ENCODE data around the gene CDH4.

The CDH4 gene

DNA sequence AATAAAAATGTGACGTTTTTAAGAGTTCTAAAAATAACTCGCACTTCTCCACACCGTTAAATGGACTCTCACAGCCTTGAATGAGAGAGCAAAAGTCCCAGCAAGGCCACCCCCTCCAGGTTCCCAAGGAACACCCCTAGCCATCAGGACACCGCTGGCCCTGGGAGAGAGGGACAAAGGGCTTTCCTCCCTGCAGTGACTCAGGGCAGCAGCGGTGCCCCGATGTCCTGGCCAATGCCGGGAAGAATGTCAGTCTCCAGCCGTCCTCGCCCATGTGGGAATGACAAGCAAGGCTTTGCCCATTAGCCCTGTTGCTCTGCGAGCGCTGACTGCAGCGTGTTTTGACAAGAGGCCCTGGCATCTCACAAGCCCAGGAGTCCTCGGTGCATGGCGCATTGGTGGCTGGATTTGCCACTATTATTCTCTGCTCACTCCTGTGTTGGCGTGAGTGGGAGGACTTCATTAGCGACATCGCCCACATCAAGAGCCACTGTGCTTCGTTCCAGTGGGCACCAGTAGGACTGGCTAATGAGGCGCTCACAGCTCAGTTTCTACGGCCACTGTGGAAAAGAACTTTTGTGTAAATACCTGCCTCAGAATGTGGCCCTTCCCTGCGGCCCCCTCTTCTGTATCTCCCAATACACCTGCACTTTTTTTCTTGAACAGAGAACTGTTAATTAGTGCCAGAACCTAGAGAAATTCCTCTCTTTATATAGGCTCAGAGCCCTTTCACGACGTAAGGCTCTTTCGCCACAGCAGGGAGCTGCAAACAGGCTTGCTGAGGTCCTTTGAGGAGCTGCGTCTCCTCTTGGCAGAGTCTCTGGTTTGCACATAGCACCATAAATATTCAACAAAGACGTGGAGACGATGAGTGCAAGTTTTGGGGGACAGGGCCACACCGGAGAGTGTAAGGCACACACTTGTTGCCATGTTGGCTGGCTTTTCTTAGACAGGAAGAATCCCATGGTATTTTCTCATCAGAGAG, 477.0 kb downstream of the CDH4 start:
- Histone ChIP-seq H3K4me1 (ENCODE audit: control insufficient read depth, insufficient read depth, low read length) (no peaks in the 10 kb centered on the region), H3K4me3 (ENCODE audit: low read depth, low read length) (no peak overlapping the region), H3K36me3 (ENCODE audit: control insufficient read depth, insufficient read depth, low read length) (no peaks in the 10 kb centered on the region), H3K9me3 (ENCODE audit: control insufficient read depth, insufficient read depth, low read length) (peaks cover 3% of the 10 kb centered on the region), H3K9ac (ENCODE audit: low read depth, low read length) (no peak overlapping the region), H3K27me3 (ENCODE audit: control insufficient read depth, insufficient read depth, low read length) (no peaks in the 10 kb centered on the region)

DNA sequence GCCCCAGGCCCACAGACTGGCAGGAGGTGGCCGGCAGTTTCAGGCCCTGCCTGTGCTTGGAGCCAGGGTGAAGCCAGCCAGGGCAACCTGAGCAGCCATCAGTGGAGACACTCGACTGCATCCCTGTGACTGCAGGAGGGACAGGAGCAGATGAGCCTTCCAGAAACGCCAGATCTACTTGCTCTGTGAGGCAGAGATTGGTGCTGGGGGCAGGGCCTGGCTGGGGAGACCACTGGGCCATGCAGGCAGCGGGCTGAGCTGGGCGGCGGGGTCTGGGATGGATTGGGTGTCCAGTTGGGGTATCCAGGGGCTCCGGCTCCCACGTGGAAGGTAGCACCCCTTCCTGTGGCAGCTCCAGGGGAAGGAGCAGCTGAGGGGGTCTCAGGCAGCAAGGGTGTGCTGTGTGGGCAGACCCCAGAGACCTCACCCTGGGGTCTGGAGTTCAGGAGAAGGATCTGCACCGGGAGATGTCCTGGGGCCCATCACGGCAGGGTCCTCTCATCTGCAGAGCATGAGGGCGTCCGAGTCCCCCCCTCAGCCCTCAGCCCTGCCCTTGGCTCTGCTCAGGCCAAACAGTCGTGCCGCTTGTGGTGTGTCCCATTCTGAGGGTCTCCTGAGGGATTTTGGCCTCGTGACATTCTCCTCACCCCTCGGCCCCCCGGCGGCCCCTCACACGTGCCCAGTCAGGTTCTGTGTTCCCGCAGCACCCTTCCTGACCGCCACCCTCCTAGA, 478.7 kb downstream of the CDH4 start:
- H3K4me1 ChIP-seq (ENCODE audit: control insufficient read depth, insufficient read depth, low read length), result no peaks in the 10 kb centered on the region
- H3K36me3 ChIP-seq (ENCODE audit: control insufficient read depth, insufficient read depth, low read length), result no peaks in the 10 kb centered on the region
- no peak overlapping the region for H3K4me3 ChIP-seq (ENCODE audit: low read depth, low read length)
- H3K9me3 ChIP-seq (ENCODE audit: control insufficient read depth, insufficient read depth, low read length), result peaks cover 3% of the 10 kb centered on the region
- no peaks in the 10 kb centered on the region for H3K27me3 ChIP-seq (ENCODE audit: control insufficient read depth, insufficient read depth, low read length)
- H3K9ac ChIP-seq (ENCODE audit: low read depth, low read length), result no peak overlapping the region

DNA sequence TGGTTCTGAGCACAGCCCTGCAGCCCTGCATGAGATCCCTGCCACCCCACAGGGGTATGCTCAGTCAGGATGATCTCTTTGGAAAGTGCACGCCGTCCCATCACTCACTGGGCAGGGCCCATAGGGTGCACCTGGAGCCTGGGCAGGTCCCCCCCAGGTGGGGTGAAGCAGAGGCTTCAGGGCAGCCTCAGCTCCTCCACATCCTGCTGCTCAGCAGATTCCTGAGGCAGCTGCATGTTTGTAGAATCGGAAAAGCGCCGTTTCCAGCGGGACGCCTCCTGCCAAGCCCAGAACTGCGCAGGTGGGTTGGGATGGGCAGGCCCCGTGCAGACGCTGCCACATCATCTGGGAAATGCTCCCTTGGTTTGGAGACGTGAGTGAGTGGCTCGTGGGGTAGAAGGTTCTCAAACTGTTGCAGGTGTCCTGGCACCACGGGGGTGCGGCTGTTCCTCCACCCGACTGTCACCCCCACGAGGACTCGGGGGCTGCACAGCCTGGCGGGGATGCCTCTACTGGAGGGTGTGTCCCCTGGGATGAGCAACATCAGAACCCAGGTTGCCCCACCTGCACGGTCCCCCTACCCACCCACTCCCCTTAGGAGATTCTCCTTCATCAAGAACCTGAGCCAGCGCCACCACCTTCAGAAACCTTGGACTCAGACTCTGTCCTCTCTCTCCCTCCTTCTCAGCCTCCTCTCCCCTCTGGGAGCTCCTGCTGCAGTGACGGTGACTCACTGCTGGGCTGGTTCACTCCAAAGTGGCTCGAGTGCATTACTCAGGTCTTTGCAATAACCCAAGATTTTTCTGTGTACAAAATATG, 479.5 kb downstream of the CDH4 start:
- H3K9me3 ChIP-seq (ENCODE audit: control insufficient read depth, insufficient read depth, low read length), result peaks cover 3% of the 10 kb centered on the region
- no peak overlapping the region for H3K4me3 ChIP-seq (ENCODE audit: low read depth, low read length)
- H3K27me3 ChIP-seq (ENCODE audit: control insufficient read depth, insufficient read depth, low read length), result no peaks in the 10 kb centered on the region
- no peaks in the 10 kb centered on the region for H3K4me1 ChIP-seq (ENCODE audit: control insufficient read depth, insufficient read depth, low read length)
- H3K9ac ChIP-seq (ENCODE audit: low read depth, low read length), result no peak overlapping the region
- H3K36me3 ChIP-seq (ENCODE audit: control insufficient read depth, insufficient read depth, low read length), result no peaks in the 10 kb centered on the region

DNA sequence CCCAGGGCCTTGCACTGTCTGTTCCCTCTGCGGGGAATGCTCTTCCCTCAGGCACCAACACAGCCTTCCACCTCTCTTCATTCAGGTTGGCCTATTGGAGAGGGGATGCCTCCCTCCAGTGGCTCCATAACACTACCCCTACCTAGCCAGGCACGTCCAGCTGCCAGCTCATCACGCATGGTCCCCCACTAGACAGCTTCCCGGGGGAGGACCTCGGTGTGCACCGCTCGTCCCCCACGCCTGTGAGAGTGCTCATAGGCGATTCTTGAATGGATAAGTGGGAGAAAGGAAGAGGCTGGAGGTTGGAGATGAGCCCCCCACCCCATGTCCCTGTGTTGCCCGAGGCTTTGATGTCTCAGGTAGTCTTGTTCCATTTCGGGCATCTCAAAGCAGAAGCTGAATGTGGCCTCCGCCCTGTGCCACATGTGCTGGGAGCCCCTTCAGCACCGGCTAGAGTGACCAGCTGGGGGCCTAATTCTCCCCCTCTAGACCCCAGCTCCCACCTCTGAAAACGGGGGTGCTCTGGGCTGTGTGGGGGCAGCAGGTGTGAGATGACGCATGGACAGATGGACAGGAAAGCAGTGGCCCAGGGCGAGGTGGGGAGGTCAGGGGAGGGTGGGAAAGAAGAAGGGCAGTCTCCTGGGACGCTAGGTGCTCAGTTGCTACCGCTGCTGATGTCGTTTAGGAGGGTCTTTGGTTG, 480.6 kb downstream of the CDH4 start:
- no peaks in the 10 kb centered on the region for H3K9me3 ChIP-seq (ENCODE audit: control insufficient read depth, insufficient read depth, low read length)
- no peaks in the 10 kb centered on the region for H3K4me1 ChIP-seq (ENCODE audit: control insufficient read depth, insufficient read depth, low read length)
- no peaks in the 10 kb centered on the region for H3K27me3 ChIP-seq (ENCODE audit: control insufficient read depth, insufficient read depth, low read length)
- H3K9ac ChIP-seq (ENCODE audit: low read depth, low read length), result no peak overlapping the region
- no peak overlapping the region for H3K4me3 ChIP-seq (ENCODE audit: low read depth, low read length)
- H3K36me3 ChIP-seq (ENCODE audit: control insufficient read depth, insufficient read depth, low read length), result no peaks in the 10 kb centered on the region

DNA sequence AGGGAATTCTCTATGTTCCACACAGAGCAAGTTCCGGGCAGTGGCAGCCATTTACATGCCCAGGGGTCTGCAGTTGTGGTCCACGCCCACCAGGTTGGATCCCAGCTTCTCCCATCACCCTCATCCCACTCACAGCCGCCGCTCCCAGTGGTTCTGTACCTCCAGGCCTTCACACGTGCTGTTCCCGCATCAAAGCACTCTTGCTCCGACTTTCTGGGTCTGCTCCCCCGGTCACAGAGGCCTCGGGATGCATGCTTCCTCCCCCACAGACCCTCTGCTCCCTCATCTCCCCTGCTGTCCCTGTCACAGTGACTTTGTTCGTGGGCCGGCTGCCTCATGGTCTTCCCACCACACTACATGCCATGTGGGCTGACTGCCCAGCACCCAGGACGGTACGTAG, 481.2 kb downstream of the CDH4 start:
- H3K4me1 ChIP-seq (ENCODE audit: control insufficient read depth, insufficient read depth, low read length), result no peaks in the 10 kb centered on the region
- H3K9ac ChIP-seq (ENCODE audit: low read depth, low read length), result no peak overlapping the region
- H3K4me3 ChIP-seq (ENCODE audit: low read depth, low read length), result no peak overlapping the region
- H3K9me3 ChIP-seq (ENCODE audit: control insufficient read depth, insufficient read depth, low read length), result no peaks in the 10 kb centered on the region
- no peaks in the 10 kb centered on the region for H3K27me3 ChIP-seq (ENCODE audit: control insufficient read depth, insufficient read depth, low read length)
- H3K36me3 ChIP-seq (ENCODE audit: control insufficient read depth, insufficient read depth, low read length), result no peaks in the 10 kb centered on the region

DNA sequence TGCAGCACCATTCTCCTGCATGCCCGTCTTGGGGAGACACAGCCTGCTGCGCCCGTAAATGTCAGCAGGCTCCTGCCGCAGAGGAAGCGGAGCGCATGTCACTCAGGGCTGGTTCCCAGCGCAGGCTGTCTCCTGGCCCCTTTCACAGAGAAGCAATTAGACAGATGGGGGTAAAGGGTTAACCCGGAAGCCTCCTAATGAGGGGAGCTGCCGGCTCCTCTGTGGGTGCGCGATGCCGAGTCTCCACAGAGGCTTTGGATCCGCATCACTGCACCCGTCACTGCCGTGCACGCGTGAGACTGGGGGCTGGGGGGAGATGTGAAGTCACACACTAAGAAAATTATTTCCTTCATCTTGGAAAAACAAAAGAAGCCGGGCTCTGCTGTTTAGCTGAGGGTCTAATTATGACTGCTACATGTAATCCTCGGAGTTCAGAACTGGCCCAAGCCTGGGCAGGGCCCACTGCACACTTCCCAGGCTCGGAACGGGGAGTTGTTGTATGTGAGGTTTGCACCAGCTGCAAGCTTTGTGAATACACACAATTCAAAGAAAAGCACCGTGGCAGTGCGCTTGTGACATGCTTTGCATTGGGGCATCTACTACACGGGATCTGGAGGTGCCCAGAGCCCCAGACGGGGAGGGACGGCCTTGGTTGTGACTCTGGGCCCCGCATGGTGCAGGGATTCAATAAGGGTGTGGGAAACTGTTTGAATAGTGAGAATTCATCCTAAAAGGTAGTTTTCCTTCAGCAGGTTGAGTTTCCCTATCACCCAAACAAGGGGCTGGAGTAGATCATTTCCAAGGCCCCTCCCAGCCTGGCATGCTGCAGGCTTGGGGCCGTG, 482.1 kb downstream of the CDH4 start:
- no peak overlapping the region for H3K4me3 ChIP-seq (ENCODE audit: low read depth, low read length)
- H3K36me3 ChIP-seq (ENCODE audit: control insufficient read depth, insufficient read depth, low read length), result no peaks in the 10 kb centered on the region
- H3K27me3 ChIP-seq (ENCODE audit: control insufficient read depth, insufficient read depth, low read length), result no peaks in the 10 kb centered on the region
- no peak overlapping the region for H3K9ac ChIP-seq (ENCODE audit: low read depth, low read length)
- no peaks in the 10 kb centered on the region for H3K9me3 ChIP-seq (ENCODE audit: control insufficient read depth, insufficient read depth, low read length)
- no peaks in the 10 kb centered on the region for H3K4me1 ChIP-seq (ENCODE audit: control insufficient read depth, insufficient read depth, low read length)

DNA sequence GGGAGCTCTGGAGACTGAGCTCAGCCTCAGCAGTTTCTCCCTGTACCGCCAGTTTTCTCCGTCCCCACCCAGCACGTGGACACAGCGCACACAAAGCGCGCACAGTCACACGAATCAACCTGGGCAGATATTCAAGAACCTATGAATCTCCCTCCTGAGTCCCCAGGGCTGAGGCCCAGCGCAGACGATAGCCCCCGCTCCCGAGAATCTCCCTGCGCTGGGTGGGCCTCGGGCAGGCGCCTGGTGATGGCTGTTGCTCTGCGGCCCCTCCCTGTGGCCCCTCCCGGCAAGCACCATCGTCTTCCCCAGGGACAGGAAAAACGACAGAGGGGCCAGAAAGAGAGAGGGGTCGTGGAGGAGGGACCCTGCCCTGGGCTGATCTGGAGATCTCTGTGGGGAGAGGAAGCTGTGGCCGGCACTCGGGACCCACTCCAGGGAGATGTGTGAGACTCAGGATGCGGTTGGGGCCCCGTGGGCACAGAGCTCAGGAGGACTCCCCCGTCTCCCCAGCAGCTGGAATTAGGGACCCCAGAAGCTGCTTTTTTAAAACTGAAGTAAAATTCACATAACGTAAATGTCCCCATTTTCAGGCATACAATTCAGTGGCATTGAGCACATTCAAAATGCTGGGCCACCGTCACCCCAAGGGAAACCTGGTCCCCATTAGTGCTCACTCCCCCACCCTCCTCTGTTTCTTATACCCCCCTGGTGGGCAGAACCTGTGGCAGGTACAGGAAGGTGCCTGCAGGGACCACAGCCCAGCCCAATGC, 482.9 kb downstream of the CDH4 start:
- Histone ChIP-seq H3K9me3 (ENCODE audit: control insufficient read depth, insufficient read depth, low read length) (no peaks in the 10 kb centered on the region), H3K4me3 (ENCODE audit: low read depth, low read length) (no peak overlapping the region), H3K36me3 (ENCODE audit: control insufficient read depth, insufficient read depth, low read length) (no peaks in the 10 kb centered on the region), H3K4me1 (ENCODE audit: control insufficient read depth, insufficient read depth, low read length) (no peaks in the 10 kb centered on the region), H3K27me3 (ENCODE audit: control insufficient read depth, insufficient read depth, low read length) (no peaks in the 10 kb centered on the region), H3K9ac (ENCODE audit: low read depth, low read length) (no peak overlapping the region)

DNA sequence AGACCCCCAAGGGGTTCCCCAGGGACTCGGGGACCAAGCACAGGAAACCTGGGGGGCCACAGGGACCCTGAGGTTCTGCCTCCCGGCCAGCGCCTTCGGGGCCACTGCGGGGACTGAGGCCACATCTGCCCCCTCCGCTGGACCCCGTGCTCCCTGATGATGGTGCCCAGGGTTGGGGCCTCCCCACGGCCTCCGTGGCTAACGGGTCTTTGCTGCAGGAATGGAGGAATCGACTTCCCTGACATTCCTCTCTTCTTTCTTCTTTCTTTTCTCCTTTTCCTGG, 483.4 kb downstream of the CDH4 start:
- Histone ChIP-seq H3K9ac (ENCODE audit: low read depth, low read length) (no peak overlapping the region), H3K27me3 (ENCODE audit: control insufficient read depth, insufficient read depth, low read length) (no peaks in the 10 kb centered on the region), H3K4me3 (ENCODE audit: low read depth, low read length) (no peak overlapping the region), H3K36me3 (ENCODE audit: control insufficient read depth, insufficient read depth, low read length) (no peaks in the 10 kb centered on the region), H3K4me1 (ENCODE audit: control insufficient read depth, insufficient read depth, low read length) (no peaks in the 10 kb centered on the region), H3K9me3 (ENCODE audit: control insufficient read depth, insufficient read depth, low read length) (no peaks in the 10 kb centered on the region)

DNA sequence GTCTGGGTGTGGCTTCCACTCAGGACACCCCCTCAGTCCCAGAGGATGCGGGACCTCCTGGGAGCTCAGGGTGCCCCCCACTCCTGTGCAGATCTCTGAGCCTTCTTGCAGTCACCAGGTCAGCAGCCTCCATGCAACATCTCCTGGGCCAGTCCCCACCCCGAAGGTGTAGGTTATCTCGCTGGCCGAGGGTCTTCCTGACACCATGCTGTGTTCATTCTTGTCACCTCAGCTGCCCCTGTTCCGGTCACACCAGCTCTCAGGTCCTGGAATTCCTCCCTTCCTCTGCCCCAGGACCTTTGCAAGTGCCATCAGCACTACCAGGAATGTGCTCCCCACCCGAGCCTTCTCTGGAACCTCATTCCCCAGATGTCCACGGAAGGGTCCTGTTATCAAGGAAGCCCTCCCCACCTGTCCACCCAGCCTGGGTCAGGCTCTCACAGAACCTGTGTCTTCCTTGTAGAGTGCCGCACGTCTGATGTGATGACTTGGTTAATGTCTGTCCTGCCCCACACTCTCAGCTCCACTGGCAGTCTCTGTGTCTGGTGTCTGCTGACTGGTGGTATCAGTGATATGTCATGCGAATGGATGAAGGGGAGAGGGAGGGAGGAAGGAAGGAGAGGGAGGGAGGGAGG, 484.1 kb downstream of the CDH4 start:
- Histone ChIP-seq H3K4me3 (ENCODE audit: low read depth, low read length) (no peak overlapping the region), H3K9me3 (ENCODE audit: control insufficient read depth, insufficient read depth, low read length) (no peaks in the 10 kb centered on the region), H3K27me3 (ENCODE audit: control insufficient read depth, insufficient read depth, low read length) (no peaks in the 10 kb centered on the region), H3K9ac (ENCODE audit: low read depth, low read length) (no peak overlapping the region), H3K36me3 (ENCODE audit: control insufficient read depth, insufficient read depth, low read length) (no peaks in the 10 kb centered on the region), H3K4me1 (ENCODE audit: control insufficient read depth, insufficient read depth, low read length) (no peaks in the 10 kb centered on the region)

DNA sequence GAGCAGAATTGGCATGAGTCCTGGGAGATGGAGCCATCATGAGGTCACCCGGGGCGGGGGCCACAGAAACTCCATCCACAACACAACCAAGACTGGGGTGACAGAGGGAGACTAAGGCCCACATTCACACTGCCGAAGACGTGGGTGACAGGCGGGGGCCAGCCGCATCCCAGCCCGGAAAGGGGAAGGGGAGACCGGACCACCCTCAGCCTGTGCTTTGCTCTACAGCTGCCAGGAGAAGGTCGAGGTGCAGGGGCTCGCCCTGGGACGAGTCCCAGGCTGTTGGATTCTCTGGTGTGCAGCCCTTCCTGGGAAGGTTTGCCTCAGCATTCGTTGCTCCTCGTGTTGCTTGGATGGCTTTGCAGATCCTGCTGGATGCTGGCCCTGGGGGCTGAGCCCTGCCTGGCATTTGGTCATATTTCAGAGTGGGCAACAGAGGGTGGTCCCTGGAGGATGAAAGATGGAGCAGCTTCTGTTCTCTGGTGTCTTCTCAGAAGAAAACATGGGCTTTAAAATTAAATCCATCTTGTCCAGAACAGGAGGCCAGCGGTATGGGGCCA, 484.8 kb downstream of the CDH4 start:
- Histone ChIP-seq H3K4me1 (ENCODE audit: control insufficient read depth, insufficient read depth, low read length) (no peaks in the 10 kb centered on the region), H3K9ac (ENCODE audit: low read depth, low read length) (no peak overlapping the region), H3K36me3 (ENCODE audit: control insufficient read depth, insufficient read depth, low read length) (no peaks in the 10 kb centered on the region), H3K9me3 (ENCODE audit: control insufficient read depth, insufficient read depth, low read length) (no peaks in the 10 kb centered on the region), H3K27me3 (ENCODE audit: control insufficient read depth, insufficient read depth, low read length) (no peaks in the 10 kb centered on the region), H3K4me3 (ENCODE audit: low read depth, low read length) (no peak overlapping the region)
